MM.1S (cell line): ENCODE data around the gene ZNF675.
"Not testable (repeated sequence)": the region's sequence is repeated elsewhere in the genome, so short reads cannot be mapped to it uniquely, and the experiment has no call there.

Experiments used
- DNase-seq: peaks from one replicate; pipeline ENCODE4 v3.0.0-alpha.2; 2015
- H2AFZ ChIP-seq: fragments of 300-600 bp; sonication (generic); 2 replicates; pipeline ENCODE4 v1.6.0; 2016; ENCODE audit warnings: antibody characterized with exemption, low read length
- H3F3A ChIP-seq: fragments of 300-600 bp; sonication (generic); 2 replicates; pipeline ENCODE4 v1.6.1; 2016; ENCODE audit warnings: mild to moderate bottlenecking, antibody characterized with exemption, low read length, moderate library complexity, mixed read lengths; ENCODE audit not compliant: insufficient read depth
- H3K27ac ChIP-seq: fragments of 300-600 bp; sonication (generic); 2 replicates; pipeline ENCODE4 v1.5.1; 2016; ENCODE audit warnings: mild to moderate bottlenecking, low read length
- H3K27me3 ChIP-seq: fragments of 300-600 bp; sonication (generic); replicated peaks from 2 replicates; pipeline ENCODE4 v1.6.0; 2016; ENCODE audit warnings: low read length; ENCODE audit not compliant: insufficient read depth
- H3K36me3 ChIP-seq: fragments of 300-600 bp; sonication (generic); replicated peaks from 2 replicates; pipeline ENCODE4 v1.6.1; 2016; ENCODE audit warnings: mild to moderate bottlenecking, low read length, mixed read lengths; ENCODE audit not compliant: insufficient read depth
- H3K4me1 ChIP-seq: fragments of 300-600 bp; sonication (generic); 2 replicates; pipeline ENCODE4 v1.6.1; 2016; ENCODE audit warnings: low read length, mixed read lengths
- H3K4me2 ChIP-seq: fragments of 300-600 bp; sonication (generic); 2 replicates; pipeline ENCODE4 v1.6.0; 2016; ENCODE audit warnings: low read depth, low read length
- H3K4me3 ChIP-seq: fragments of 300-600 bp; sonication (generic); 2 replicates; pipeline ENCODE4 v1.5.1; 2016; ENCODE audit warnings: low read length, mixed read lengths
- H3K79me2 ChIP-seq: fragments of 300-600 bp; sonication (generic); 2 replicates; pipeline ENCODE4 v1.6.1; 2016; ENCODE audit warnings: mixed run types, low read length, mixed read lengths
- H3K9ac ChIP-seq: fragments of 300-600 bp; sonication (generic); 2 replicates; pipeline ENCODE4 v1.6.1; 2016; ENCODE audit warnings: low read length, mixed read lengths
- H3K9me2 ChIP-seq: fragments of 300-600 bp; sonication (generic); replicated peaks from 2 replicates; pipeline ENCODE4 v1.6.1; 2016; ENCODE audit warnings: mild to moderate bottlenecking, low read length, mixed read lengths; ENCODE audit not compliant: insufficient read depth
- H3K9me3 ChIP-seq: fragments of 300-600 bp; sonication (generic); replicated peaks from 2 replicates; pipeline ENCODE4 v1.6.1; 2016; ENCODE audit warnings: mild to moderate bottlenecking, low read length, mixed read lengths; ENCODE audit not compliant: insufficient read depth
- H4K20me1 ChIP-seq: fragments of 300-600 bp; sonication (generic); 2 replicates; pipeline ENCODE4 v1.6.1; 2016; ENCODE audit warnings: mild to moderate bottlenecking, low read length, moderate library complexity, mixed read lengths; ENCODE audit not compliant: insufficient read depth
- CTCF ChIP-seq: fragments of 300-600 bp; sonication (generic); IDR thresholded peaks from 2 replicates; pipeline ENCODE4 v1.5.1; 2016; ENCODE audit warnings: antibody characterized with exemption, low read length, mixed read lengths
- EZH2 ChIP-seq: fragments of 300-600 bp; sonication (generic); optimal IDR thresholded peaks from 2 replicates; pipeline ENCODE3; 2017; ENCODE audit warnings: low read depth, mild to moderate bottlenecking, antibody characterized with exemption, low read length, mixed read lengths
- EZH2phosphoT487 ChIP-seq: fragments of 300-600 bp; sonication (generic); IDR thresholded peaks from 2 replicates; pipeline ENCODE4 v1.6.1; 2018; ENCODE audit warnings: antibody characterized with exemption, low read length

ZNF675 gene

GRCh38 chr19:23686621-23687423, at the start of gene ZNF675:
ZNF675 (minus strand) TSS chr19:23687212; CDS start chr19:23687033, 179 bp downstream.
- Histone ChIP-seq H4K20me1 (no peaks in the 10 kb centered on the region), H3K27me3 (no peaks in the 10 kb centered on the region), H3K36me3 (no peaks in the 10 kb centered on the region), H3K79me2 (peaks cover 42% of the 10 kb centered on the region), H3K9me3 (no peaks in the 10 kb centered on the region), H3K9ac (peak within 1 kb of the TSS; percentile 74), H3K9me2 (no peaks in the 10 kb centered on the region), H3K4me2 (peak within 1 kb of the TSS; percentile 35; the same call in 1 of the 2 replicates), H3K4me3 (peak within 1 kb of the TSS; percentile 81), H3F3A (no peaks in the 10 kb centered on the region), H3K4me1 (no peaks in the 10 kb centered on the region), H3K27ac (peak within 1 kb of the TSS; percentile 75; the same call in 1 of the 2 replicates), H2AFZ (peak within 1 kb of the TSS; percentile 64)
- DNase-seq, result peak; percentile 89
- TF ChIP-seq EZH2 (no peak), EZH2phosphoT487 (no peak), CTCF (no peak)

DNA sequence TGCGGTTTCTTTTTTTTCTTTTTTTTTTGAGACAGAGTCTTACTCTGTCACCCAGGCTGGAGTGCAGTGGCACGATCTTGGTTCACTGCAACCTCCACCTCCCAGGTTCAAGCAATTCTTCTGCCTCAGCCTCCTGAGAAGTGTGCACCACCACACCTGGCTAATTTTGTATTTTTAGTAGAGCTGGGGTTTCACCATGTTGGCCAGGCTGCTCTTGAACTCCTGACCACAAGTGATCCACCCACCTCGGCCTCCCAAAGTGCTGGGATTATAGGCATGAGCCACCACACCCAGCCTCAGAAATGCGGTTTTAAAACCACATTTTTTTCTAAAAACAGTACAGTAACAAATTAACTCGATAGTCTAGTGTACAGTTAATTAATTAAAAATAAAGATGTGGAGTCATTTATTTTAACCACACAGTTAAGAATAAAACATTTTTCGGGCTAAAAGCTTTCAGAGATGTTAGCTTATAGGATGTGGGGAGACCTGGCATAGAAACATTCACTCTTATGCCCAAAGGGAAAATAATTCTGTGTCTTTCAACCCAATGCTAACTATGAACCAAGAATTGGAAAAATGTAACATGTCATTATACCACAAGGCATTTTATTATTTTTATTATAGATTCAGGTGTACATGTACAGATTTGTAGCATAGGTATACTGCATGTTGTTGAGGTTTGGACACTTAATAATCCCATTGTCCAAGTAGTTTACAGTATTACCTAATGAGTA, 43.9 kb upstream of the ZNF675 start:
- H3K27ac ChIP-seq, result peak overlapping the region; percentile 35; the same call in 1 of the 2 replicates
- not testable (repeated sequence) for H3K4me2 ChIP-seq

GRCh38 chr19:23724161-23724560, 37.1 kb upstream of the ZNF675 start:
- not testable (repeated sequence) for H3K36me3 ChIP-seq, H2AFZ ChIP-seq, H3K9me2 ChIP-seq, H3K4me2 ChIP-seq, H3K9ac ChIP-seq, H3F3A ChIP-seq, DNase-seq, H3K9me3 ChIP-seq, H3K4me3 ChIP-seq, H3K27me3 ChIP-seq, H3K4me1 ChIP-seq, H3K27ac ChIP-seq, H4K20me1 ChIP-seq, H3K79me2 ChIP-seq

More for the DNA sequence above, 43.9 kb upstream of the ZNF675 start:
- H3K4me3 ChIP-seq, H3K79me2 ChIP-seq, H3K9ac ChIP-seq, H3K9me2 ChIP-seq, H4K20me1 ChIP-seq, H3K36me3 ChIP-seq, H3F3A ChIP-seq, H3K4me1 ChIP-seq, H3K27me3 ChIP-seq, H3K9me3 ChIP-seq, H2AFZ ChIP-seq: not testable (repeated sequence)
- peak; percentile 57 for DNase-seq

DNA sequence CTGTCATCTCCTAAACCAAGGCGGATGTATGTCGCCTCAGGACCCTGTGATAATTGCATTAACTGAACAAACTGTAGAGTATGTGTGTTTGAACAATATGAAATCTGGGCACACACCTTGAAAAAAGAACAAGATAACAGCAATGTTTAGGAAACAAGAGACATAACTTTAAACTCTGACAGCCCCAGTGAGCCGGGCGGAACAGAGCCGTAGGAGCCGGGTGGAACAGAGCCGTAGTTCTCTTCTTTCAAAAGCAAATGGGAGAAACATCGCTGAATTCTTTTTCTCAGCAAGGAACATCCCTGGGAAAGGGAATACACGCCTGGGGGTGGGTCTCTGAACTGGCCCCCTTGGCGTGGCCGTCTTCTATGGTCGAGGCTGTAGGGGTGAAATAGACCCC, 31.8 kb upstream of the ZNF675 start:
- Histone ChIP-seq H3F3A (no peaks in the 10 kb centered on the region), H3K4me1 (no peaks in the 10 kb centered on the region), H2AFZ (no peak overlapping the region), H3K4me2 (no peak overlapping the region), H3K9me2 (no peaks in the 10 kb centered on the region), H3K4me3 (no peak overlapping the region), H4K20me1 (no peaks in the 10 kb centered on the region), H3K36me3 (no peaks in the 10 kb centered on the region), H3K9ac (no peak overlapping the region), H3K79me2 (no peaks in the 10 kb centered on the region), H3K9me3 (no peaks in the 10 kb centered on the region), H3K27ac (no peak overlapping the region), H3K27me3 (no peaks in the 10 kb centered on the region)
- TF ChIP-seq EZH2 (no peak), EZH2phosphoT487 (no peak), CTCF (no peak)
- DNase-seq, result no peak
